Measurements from ENCODE around the gene CDK14.

Gene CDK14

GRCh38 chr7:90879924-90880323, 283.8 kb downstream of the CDK14 start:
- in situ Hi-C loops (cut with MboI; ENCODE audit: low pct_unique_long_range_greater_than_20kb, low sequenced_read_pairs, unreplicated experiment), result no loop called here
- TF ChIP-seq, protein P1, sequence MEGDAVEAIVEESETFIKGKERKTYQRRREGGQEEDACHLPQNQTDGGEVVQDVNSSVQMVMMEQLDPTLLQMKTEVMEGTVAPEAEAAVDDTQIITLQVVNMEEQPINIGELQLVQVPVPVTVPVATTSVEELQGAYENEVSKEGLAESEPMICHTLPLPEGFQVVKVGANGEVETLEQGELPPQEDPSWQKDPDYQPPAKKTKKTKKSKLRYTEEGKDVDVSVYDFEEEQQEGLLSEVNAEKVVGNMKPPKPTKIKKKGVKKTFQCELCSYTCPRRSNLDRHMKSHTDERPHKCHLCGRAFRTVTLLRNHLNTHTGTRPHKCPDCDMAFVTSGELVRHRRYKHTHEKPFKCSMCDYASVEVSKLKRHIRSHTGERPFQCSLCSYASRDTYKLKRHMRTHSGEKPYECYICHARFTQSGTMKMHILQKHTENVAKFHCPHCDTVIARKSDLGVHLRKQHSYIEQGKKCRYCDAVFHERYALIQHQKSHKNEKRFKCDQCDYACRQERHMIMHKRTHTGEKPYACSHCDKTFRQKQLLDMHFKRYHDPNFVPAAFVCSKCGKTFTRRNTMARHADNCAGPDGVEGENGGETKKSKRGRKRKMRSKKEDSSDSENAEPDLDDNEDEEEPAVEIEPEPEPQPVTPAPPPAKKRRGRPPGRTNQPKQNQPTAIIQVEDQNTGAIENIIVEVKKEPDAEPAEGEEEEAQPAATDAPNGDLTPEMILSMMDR (IDR thresholded peaks at IDR 0.05; ENCODE audit: extremely low read depth, insufficient read depth, missing control alignments), result no peak
- DNase-seq (ENCODE audit: low spot score), result no peak

DNA sequence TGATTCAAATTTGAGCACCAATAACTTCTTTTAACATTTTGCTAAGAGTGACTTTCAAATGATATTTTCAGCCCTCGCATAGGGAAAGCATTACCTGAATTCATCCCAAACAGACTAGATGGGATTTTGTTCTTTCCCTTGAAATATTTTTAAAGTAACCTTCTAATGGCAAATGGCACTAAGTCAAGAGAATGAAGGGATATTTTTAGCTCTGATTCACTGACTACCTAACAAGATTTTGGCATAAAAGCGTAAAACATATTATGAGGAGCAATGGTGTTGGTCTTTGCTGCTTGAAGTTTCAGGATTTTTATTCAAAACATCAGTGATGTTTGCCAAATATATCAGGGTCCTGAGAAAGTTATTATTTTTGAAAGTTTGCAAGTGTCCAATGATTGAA, 290.3 kb downstream of the CDK14 start:
- in situ Hi-C loops (cut with MboI; ENCODE audit: low pct_unique_long_range_greater_than_20kb, low sequenced_read_pairs, unreplicated experiment), result no loop called here

DNA sequence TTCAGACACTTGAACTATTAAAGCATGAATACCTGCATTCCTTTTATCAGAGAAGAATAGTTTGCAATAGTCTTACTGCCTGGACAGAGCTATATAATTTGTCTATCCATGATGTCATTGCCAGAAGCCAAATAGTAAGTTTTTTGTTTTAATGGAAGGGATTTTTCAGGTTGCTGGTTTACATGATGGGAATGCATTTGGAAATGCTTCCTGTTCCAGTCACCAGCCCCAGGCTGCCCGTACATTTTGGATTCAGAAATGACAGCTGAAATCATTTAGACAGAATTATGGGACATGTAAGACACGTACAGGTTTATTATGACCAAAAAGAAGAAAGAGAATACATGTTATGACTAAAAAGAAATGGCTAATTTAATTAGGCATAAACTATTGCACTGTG, 293.1 kb downstream of the CDK14 start:
- TF ChIP-seq, protein P1 (IDR thresholded peaks at IDR 0.05; ENCODE audit: extremely low read depth, insufficient read depth, missing control alignments), result no peak
- DNase-seq (ENCODE audit: low spot score), result no peak
- in situ Hi-C loops (cut with MboI; ENCODE audit: low pct_unique_long_range_greater_than_20kb, low sequenced_read_pairs, unreplicated experiment), result no loop called here

More for the DNA sequence above, 290.3 kb downstream of the CDK14 start:
- TF ChIP-seq, protein P1 (IDR thresholded peaks at IDR 0.05; ENCODE audit: extremely low read depth, insufficient read depth, missing control alignments), result no peak
- DNase-seq (ENCODE audit: low spot score), result no peak

DNA sequence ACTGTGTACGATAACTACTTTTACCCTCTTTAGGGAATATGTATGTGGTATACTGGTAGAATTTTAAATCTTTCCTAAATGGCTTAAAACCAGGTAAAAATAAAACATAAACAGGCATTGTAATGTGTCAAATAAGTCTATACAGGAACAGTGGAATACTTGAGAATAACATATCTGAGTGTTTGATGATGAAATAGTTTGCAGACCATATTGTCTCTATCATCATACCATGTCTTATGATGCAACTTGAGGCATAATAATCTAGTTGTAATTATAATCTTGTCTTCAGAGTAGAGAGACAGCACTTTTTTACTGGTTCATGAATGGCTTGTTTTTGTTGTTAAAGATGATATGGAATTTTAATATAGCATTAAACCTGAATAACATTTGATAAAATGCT, 293.5 kb downstream of the CDK14 start:
- TF ChIP-seq, protein P1 (IDR thresholded peaks at IDR 0.05; ENCODE audit: extremely low read depth, insufficient read depth, missing control alignments), result no peak
- no peak for DNase-seq (ENCODE audit: low spot score)
- in situ Hi-C loops (cut with MboI; ENCODE audit: low pct_unique_long_range_greater_than_20kb, low sequenced_read_pairs, unreplicated experiment), result no loop called here

DNA sequence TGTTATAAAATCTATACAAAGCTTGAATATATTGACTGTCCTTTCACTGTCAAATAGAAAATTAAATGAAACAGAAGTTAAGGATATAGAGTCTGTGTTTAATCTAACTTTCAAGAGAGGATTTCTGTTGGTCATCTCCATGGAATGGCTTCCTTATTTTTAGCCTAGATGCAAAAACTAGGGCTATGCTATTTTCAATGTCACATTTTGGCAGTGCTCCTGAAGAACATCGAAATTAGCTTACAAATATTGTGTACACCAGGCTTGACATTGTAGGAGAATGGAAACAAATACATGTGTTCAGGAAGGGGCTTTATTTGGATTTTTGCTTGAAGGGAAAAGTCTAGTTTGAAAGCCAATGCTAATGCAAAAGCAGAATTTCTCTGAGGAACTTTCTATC, 295.4 kb downstream of the CDK14 start:
- TF ChIP-seq, protein P1 (IDR thresholded peaks at IDR 0.05; ENCODE audit: extremely low read depth, insufficient read depth, missing control alignments), result no peak
- no peak for DNase-seq (ENCODE audit: low spot score)

DNA sequence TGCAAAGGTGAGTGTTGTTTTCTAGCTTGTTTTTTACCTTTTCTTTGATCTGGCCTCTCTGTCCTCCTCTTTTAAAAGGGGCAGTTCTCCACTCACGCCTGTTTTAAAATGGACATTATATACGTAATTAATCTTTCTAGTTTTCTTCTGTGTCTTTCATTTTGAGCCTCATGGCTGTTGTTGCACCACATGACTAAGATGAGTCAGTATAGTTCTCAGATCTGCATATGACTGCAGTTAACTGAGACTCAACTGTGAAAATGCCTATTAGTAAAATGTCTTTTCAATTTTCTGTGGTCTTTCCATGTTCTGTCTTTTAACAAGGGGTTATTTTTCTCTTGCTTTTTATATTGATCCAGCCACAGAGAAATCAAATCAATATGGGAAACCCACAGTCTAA, 296.1 kb downstream of the CDK14 start:
- in situ Hi-C loops (cut with MboI; ENCODE audit: low pct_unique_long_range_greater_than_20kb, low sequenced_read_pairs, unreplicated experiment), result no loop called here
- TF ChIP-seq, protein P1 (IDR thresholded peaks at IDR 0.05; ENCODE audit: extremely low read depth, insufficient read depth, missing control alignments), result no peak
- DNase-seq (ENCODE audit: low spot score), result peak; percentile 29

More for the DNA sequence above, 295.4 kb downstream of the CDK14 start:
- in situ Hi-C loops (cut with MboI; ENCODE audit: low pct_unique_long_range_greater_than_20kb, low sequenced_read_pairs, unreplicated experiment), result no loop called here

GRCh38 chr7:90894122-90894521, 298.0 kb downstream of the CDK14 start:
- DNase-seq (ENCODE audit: low spot score), result no peak
- in situ Hi-C loops (cut with MboI; ENCODE audit: low pct_unique_long_range_greater_than_20kb, low sequenced_read_pairs, unreplicated experiment), result no loop called here
- TF ChIP-seq, protein P1 (IDR thresholded peaks at IDR 0.05; ENCODE audit: extremely low read depth, insufficient read depth, missing control alignments), result no peak
